Measurements from ENCODE around the gene MYO18A.

DNA sequence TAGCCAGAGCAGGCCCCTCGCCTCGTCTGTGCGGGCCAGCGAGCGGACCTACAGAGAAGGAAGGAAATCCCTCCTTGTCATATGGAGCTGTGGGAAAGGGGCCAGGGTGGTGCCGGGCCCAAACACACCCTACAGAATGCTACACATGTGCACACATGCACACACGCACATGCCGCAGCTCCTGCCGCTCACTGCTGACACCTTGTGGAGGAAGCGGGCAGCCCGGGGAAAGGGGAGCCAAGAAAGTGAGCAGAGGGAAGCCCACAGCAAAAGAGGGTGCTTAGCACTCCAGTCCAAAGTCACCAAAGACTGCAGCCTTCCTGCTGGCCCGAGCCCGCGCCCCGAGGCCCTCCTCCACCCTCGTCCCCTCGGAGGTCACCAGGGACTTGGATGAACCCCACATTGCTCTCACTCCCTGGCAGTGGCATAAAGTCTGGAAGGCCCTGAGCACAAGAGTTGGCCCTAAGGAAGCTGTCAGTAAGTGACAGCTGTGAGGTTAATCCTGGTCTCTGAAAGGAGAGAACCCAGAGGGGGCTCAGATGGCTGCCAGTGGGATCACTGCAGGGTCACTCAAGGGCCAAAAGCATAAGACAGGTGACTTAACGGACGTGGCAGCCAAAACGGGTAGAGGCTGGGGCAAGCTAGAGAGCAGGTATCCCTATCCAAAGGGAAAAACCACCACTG, 68.2 kb downstream of the MYO18A start:
- no peak for TF ChIP-seq EP300 (IDR thresholded peaks at IDR 0.05; ENCODE audit: low read depth)
- no peak for TF ChIP-seq POLR2AphosphoS5 (IDR thresholded peaks at IDR 0.05)
- TF ChIP-seq, protein P1, sequence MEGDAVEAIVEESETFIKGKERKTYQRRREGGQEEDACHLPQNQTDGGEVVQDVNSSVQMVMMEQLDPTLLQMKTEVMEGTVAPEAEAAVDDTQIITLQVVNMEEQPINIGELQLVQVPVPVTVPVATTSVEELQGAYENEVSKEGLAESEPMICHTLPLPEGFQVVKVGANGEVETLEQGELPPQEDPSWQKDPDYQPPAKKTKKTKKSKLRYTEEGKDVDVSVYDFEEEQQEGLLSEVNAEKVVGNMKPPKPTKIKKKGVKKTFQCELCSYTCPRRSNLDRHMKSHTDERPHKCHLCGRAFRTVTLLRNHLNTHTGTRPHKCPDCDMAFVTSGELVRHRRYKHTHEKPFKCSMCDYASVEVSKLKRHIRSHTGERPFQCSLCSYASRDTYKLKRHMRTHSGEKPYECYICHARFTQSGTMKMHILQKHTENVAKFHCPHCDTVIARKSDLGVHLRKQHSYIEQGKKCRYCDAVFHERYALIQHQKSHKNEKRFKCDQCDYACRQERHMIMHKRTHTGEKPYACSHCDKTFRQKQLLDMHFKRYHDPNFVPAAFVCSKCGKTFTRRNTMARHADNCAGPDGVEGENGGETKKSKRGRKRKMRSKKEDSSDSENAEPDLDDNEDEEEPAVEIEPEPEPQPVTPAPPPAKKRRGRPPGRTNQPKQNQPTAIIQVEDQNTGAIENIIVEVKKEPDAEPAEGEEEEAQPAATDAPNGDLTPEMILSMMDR (IDR thresholded peaks at IDR 0.05) = peak; percentile 70 to 89 (median 79)
- no peak for TF ChIP-seq POLR2A (IDR thresholded peaks at IDR 0.05)
